CD4-positive, alpha-beta T cell (primary cell): ENCODE measurements around the gene DENND1B. TPM values are rescaled to one million over a fixed set of nuclear protein-coding genes. Genes with fewer than 3 reads are reported as not detected.

Experiments used
- ATAC-seq: fragments of 200-7000 bp; cut with Tn5 transposase; one replicate; pipeline ENCODE4 v1.10.0; 2022; ENCODE audit warnings: mild to moderate bottlenecking; ENCODE audit not compliant: poor library complexity
- CTCF ChIA-PET: fragments of 350-600 bp; sonication (Branson Sonifier 250); formaldehyde crosslinking; loops from one replicate; lab custom pipeline; 2021; ENCODE audit warnings: antibody characterized with exemption, inconsistent platforms; lab: Charles Lee
- POLR2A ChIA-PET: fragments of 350-600 bp; sonication (Branson Sonifier 250); formaldehyde crosslinking; loops from one replicate; lab custom pipeline; 2021; ENCODE audit warnings: antibody characterized with exemption, inconsistent platforms; lab: Charles Lee
- DNase-seq, 14 experiments: peaks; one replicate each; pipeline ENCODE4 v3.0.0-alpha.2; 2013 to 2020; ENCODE audit warnings: mixed read lengths in 2 of 14
- H3K27ac ChIP-seq, 2 donors: one replicate each; pipeline versions ENCODE4 v1.5.1 to v1.7.0; 2013; ENCODE audit warnings: low read length in 2 of 2, low read depth in 1 of 2, mild to moderate bottlenecking in 1 of 2
- H3K27me3 ChIP-seq, 2 experiments: 1 replicate in 1 of 2; 2 replicates in 1 of 2; pipeline versions ENCODE4 v1.6.1 to v1.7.0; 2013; ENCODE audit warnings: low read length in 2 of 2, control low read depth in 1 of 2, mild to moderate bottlenecking in 1 of 2, moderate library complexity in 1 of 2; ENCODE audit not compliant: insufficient read depth in 2 of 2, control insufficient read depth in 1 of 2
- H3K36me3 ChIP-seq: one replicate; pipeline ENCODE4 v1.6.1; 2013; ENCODE audit warnings: low read length, control low read depth; ENCODE audit not compliant: insufficient read depth
- H3K4me1 ChIP-seq: one replicate; pipeline ENCODE4 v1.6.1; 2013; ENCODE audit warnings: low read length, control low read depth; ENCODE audit not compliant: insufficient read depth
- H3K4me3 ChIP-seq: one replicate; pipeline ENCODE4 v1.5.1; 2013; ENCODE audit warnings: mild to moderate bottlenecking, low read length, moderate library complexity
- H3K9me3 ChIP-seq, 2 experiments: 1 replicate in 1 of 2; 2 replicates in 1 of 2; pipeline versions ENCODE4 v1.6.1 to v1.7.0; 2013; ENCODE audit warnings: low read length in 2 of 2, mild to moderate bottlenecking in 2 of 2, control low read depth in 1 of 2, moderate library complexity in 1 of 2; ENCODE audit not compliant: control insufficient read depth in 1 of 2, insufficient read depth in 1 of 2
- H3K27ac Mint-ChIP-seq: one replicate; pipeline ENCODE4 v1.8.0; 2020; ENCODE audit warnings: mixed read lengths
- H3K27me3 Mint-ChIP-seq: one replicate; pipeline ENCODE4 v1.8.0; 2021; ENCODE audit warnings: mixed read lengths
- H3K36me3 Mint-ChIP-seq: one replicate; pipeline ENCODE4 v1.8.0; 2021; ENCODE audit warnings: low read depth, mixed read lengths
- H3K4me1 Mint-ChIP-seq: one replicate; pipeline ENCODE4 v1.8.0; 2021; ENCODE audit warnings: low read depth, mixed read lengths
- H3K4me3 Mint-ChIP-seq: one replicate; pipeline ENCODE4 v1.8.0; 2020; ENCODE audit warnings: mild to moderate bottlenecking, mixed read lengths
- H3K9me3 Mint-ChIP-seq: one replicate; pipeline ENCODE4 v1.8.0; 2020; ENCODE audit warnings: mixed read lengths
- intact Hi-C, 2 experiments: fragments of 100-400 bp; cut with DNase I in 1 of 2; cut with micrococcal nuclease in 1 of 2; formaldehyde crosslinking; loops; one replicate each; pipeline versions ENCODE4 v1.15.1 to v1.9.0; 2023 to 2025; cut with DNase I, micrococcal nuclease
- total RNA-seq, 174 experiments: library from RNA in 2 of 174; stranded (reverse) in 2 of 174; gene quantifications; one replicate each; pipeline ENCODE4 v1.2.3 and lab custom pipeline; 2021 to 2026
- TF ChIP-seq, protein P1 (sequence below): fragments of 200-600 bp; IDR thresholded peaks from one replicate; pipeline ENCODE4 v1.8.0; 2022; ENCODE audit warnings: antibody characterized with exemption, mild to moderate bottlenecking

DENND1B gene
- total RNA-seq, 2 experiments from 2014 or later = 23.9 to 26.5 TPM

GRCh38 chr1:197614916-197615692, 160.2 kb downstream of the DENND1B start:
- Histone ChIP-seq H3K4me3 (no peak overlapping the region), H3K4me1 (no peaks in the 10 kb centered on the region), H3K36me3 (peaks cover 14% of the 10 kb centered on the region), H3K27me3 (no peaks in the 10 kb centered on the region), H3K27ac (no peak overlapping the region), H3K9me3 (no peaks in the 10 kb centered on the region)
- TF ChIP-seq, protein P1, sequence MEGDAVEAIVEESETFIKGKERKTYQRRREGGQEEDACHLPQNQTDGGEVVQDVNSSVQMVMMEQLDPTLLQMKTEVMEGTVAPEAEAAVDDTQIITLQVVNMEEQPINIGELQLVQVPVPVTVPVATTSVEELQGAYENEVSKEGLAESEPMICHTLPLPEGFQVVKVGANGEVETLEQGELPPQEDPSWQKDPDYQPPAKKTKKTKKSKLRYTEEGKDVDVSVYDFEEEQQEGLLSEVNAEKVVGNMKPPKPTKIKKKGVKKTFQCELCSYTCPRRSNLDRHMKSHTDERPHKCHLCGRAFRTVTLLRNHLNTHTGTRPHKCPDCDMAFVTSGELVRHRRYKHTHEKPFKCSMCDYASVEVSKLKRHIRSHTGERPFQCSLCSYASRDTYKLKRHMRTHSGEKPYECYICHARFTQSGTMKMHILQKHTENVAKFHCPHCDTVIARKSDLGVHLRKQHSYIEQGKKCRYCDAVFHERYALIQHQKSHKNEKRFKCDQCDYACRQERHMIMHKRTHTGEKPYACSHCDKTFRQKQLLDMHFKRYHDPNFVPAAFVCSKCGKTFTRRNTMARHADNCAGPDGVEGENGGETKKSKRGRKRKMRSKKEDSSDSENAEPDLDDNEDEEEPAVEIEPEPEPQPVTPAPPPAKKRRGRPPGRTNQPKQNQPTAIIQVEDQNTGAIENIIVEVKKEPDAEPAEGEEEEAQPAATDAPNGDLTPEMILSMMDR = peak; percentile 58
- DNase-seq (peak in 10 of 14 experiments; percentile 1 to 50 (median 6)), ATAC-seq (peak; percentile 43)
- Mint-ChIP-seq H3K27ac (no peak overlapping the region), H3K4me3 (no peak overlapping the region), H3K4me1 (peaks cover 5% of the 10 kb centered on the region), H3K36me3 (peaks cover 17% of the 10 kb centered on the region), H3K27me3 (no peaks in the 10 kb centered on the region), H3K9me3 (no peaks in the 10 kb centered on the region)
- intact Hi-C loops = loop anchor here (1.0 to 5.0 kb wide), 3 partner anchors 254 to 852 kb away; no protein-coding TSS in a partner anchor
- ChIA-PET POLR2A (interaction anchor here (1.1 kb wide), 1 partner anchor 23 kb away, joined by 3 read pairs; no protein-coding TSS in a partner anchor), CTCF (interaction anchor here (1.2 to 1.7 kb wide), 3 partner anchors 9 to 254 kb away, joined by 3 to 16 read pairs (median 3); no protein-coding TSS in a partner anchor)

- no peaks in the 10 kb centered on the region for H3K9me3 Mint-ChIP-seq
- Histone ChIP-seq H3K4me1 (no peaks in the 10 kb centered on the region), H3K27ac (no peak overlapping the region), H3K9me3 (no peaks in the 10 kb centered on the region), H3K4me3 (no peak overlapping the region), H3K36me3 (no peaks in the 10 kb centered on the region), H3K27me3 (no peaks in the 10 kb centered on the region)
- no peaks in the 10 kb centered on the region for H3K27me3 Mint-ChIP-seq
- DNase-seq (no peak), ATAC-seq (no peak)
- peaks cover 12% of the 10 kb centered on the region for H3K36me3 Mint-ChIP-seq
- TF ChIP-seq, protein P1 = no peak
- H3K4me3 Mint-ChIP-seq = no peak overlapping the region
- intact Hi-C loops = no loop called here
- no peak overlapping the region for H3K27ac Mint-ChIP-seq
- CTCF ChIA-PET = interaction anchor here (1.2 kb wide), 1 partner anchor 9 kb away, joined by 3 read pairs; no protein-coding TSS in a partner anchor
- POLR2A ChIA-PET = no interaction called here
- no peaks in the 10 kb centered on the region for H3K4me1 Mint-ChIP-seq
These were observed 169.0 kb downstream of the DENND1B start for GRCh38 chr1:197606168-197606845.

DNA sequence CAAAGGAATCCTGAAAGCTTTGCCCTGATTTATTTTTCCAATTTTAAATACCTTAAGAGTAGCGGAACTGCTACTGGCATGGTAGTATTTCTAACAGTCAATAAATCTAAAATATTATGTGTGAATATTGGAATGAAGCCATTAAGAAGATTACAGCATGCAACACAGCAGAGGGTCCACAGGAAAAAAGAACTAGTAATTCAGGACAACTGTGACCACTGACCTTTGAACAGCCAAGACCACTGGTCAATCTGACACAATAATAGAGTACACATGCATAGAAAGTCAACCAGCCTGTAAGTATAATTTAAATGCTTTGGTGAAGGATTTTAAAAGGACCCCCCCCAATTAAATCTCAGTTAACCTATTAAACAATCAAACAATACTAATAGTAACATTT, 171.0 kb downstream of the DENND1B start:
- ATAC-seq (no peak), DNase-seq (no peak)
- H3K27me3 ChIP-seq = no peaks in the 10 kb centered on the region

More for the DNA sequence above, 171.0 kb downstream of the DENND1B start:
- TF ChIP-seq, protein P1 = no peak
- no peaks in the 10 kb centered on the region for H3K27me3 Mint-ChIP-seq
- no peak overlapping the region for H3K27ac ChIP-seq
- H3K9me3 Mint-ChIP-seq = no peaks in the 10 kb centered on the region
- no peaks in the 10 kb centered on the region for H3K9me3 ChIP-seq
- H3K4me1 Mint-ChIP-seq = no peaks in the 10 kb centered on the region
- H3K4me1 ChIP-seq = no peaks in the 10 kb centered on the region
- intact Hi-C loops = no loop called here
- no peaks in the 10 kb centered on the region for H3K36me3 ChIP-seq
- H3K4me3 ChIP-seq = no peak overlapping the region
- H3K36me3 Mint-ChIP-seq = peaks cover 19% of the 10 kb centered on the region
- no peak overlapping the region for H3K27ac Mint-ChIP-seq
- CTCF ChIA-PET = interaction anchor here (1.0 kb wide), 1 partner anchor 9 kb away, joined by 3 read pairs; no protein-coding TSS in a partner anchor
- POLR2A ChIA-PET = no interaction called here
- H3K4me3 Mint-ChIP-seq = no peak overlapping the region
